ENCODE results near the gene CFAP221. TPM values are rescaled to one million over a fixed set of nuclear protein-coding genes. Genes with fewer than 3 reads are reported as not detected.

The CFAP221 gene
- total and polyA plus RNA-seq, 4 experiments from 2014 or later, result not detected

Other genes with a start within 250 kb of the CFAP221 start
- 1 to 10 TPM; 8.8 to 9.6 TPM for gene C2orf76, start 177.6 kb upstream of the CFAP221 start, total RNA-seq
- 10 to 100 TPM; 19.6 to 28.0 TPM for gene C2orf76, start 177.6 kb upstream of the CFAP221 start, polyA plus RNA-seq
- gene DBI, start 177.5 kb upstream of the CFAP221 start, total RNA-seq, result 10 to 100 TPM; 44.7 to 51.5 TPM
- gene DBI, start 177.5 kb upstream of the CFAP221 start, polyA plus RNA-seq, result 100 to 1,000 TPM; 289 to 384 TPM
- gene TMEM37, start 112.6 kb upstream of the CFAP221 start, total RNA-seq, result under 1 TPM in 1 of 2 experiments, not detected in 1; 0.44 TPM
- gene TMEM37, start 112.6 kb upstream of the CFAP221 start, polyA plus RNA-seq, result not detected
- not detected for gene SCTR, start 20.0 kb upstream of the CFAP221 start, total RNA-seq
- gene SCTR, start 20.0 kb upstream of the CFAP221 start, polyA plus RNA-seq, result not detected
- gene TMEM177, start 134.8 kb downstream of the CFAP221 start, total RNA-seq, result 10 to 100 TPM; 22.5 to 23.9 TPM
- 10 to 100 TPM in 1 of 2 donors, 1 to 10 TPM in 1; 9.1 to 10.8 TPM for gene TMEM177, start 134.8 kb downstream of the CFAP221 start, polyA plus RNA-seq
- gene PTPN4, start 215.5 kb downstream of the CFAP221 start, total RNA-seq, result 10 to 100 TPM; 83.1 to 88.3 TPM
- 100 to 1,000 TPM in 1 of 2 donors, 10 to 100 TPM in 1; 97.4 to 137 TPM for gene PTPN4, start 215.5 kb downstream of the CFAP221 start, polyA plus RNA-seq